HG03139 (cell line): ENCODE measurements around the gene STMN1.
"Not testable (repeated sequence)": the region's sequence is repeated elsewhere in the genome, so short reads cannot be mapped to it uniquely, and the experiment has no call there.

ENCODE experiments used
- ATAC-seq: cut with Tn5 transposase; IDR thresholded peaks from one replicate; pipeline ENCODE4 v1.9.1; 2021; ENCODE audit not compliant: unreplicated experiment

The STMN1 gene

GRCh38 chr1:25905680-25906643 lies at the start of gene STMN1:
Gene STMN1, minus strand, starts transcription at chr1:25906419. Its CDS starts 1,743 bp downstream, at chr1:25904676.
- peak; percentile 59 for ATAC-seq

GRCh38 chr1:25955553-25955952 lies 49.3 kb upstream of the STMN1 start:
- ATAC-seq, result no peak

GRCh38 chr1:25954282-25954938 lies 48.2 kb upstream of the STMN1 start:
- no peak for ATAC-seq

GRCh38 chr1:25952841-25953401 lies 46.7 kb upstream of the STMN1 start:
- no peak for ATAC-seq

GRCh38 chr1:25948641-25949040 lies 42.4 kb upstream of the STMN1 start:
- no peak for ATAC-seq

GRCh38 chr1:25947027-25947426 lies 40.8 kb upstream of the STMN1 start:
- no peak for ATAC-seq

- no peak for ATAC-seq
Measured at GRCh38 chr1:25945761-25946160, 39.5 kb upstream of the STMN1 start.

GRCh38 chr1:25944986-25945385 lies 38.8 kb upstream of the STMN1 start:
- ATAC-seq, result no peak

GRCh38 chr1:25943511-25943910 lies 37.3 kb upstream of the STMN1 start:
- ATAC-seq, result not testable (repeated sequence)

- ATAC-seq, result no peak
Measured at GRCh38 chr1:25936947-25937346, 30.7 kb upstream of the STMN1 start.

- ATAC-seq, result no peak
Measured at GRCh38 chr1:25933479-25934365, 27.5 kb upstream of the STMN1 start.

GRCh38 chr1:25932811-25933400 lies 26.7 kb upstream of the STMN1 start:
- ATAC-seq, result not testable (repeated sequence)

- ATAC-seq, result no peak
Measured at GRCh38 chr1:25932321-25932720, 26.1 kb upstream of the STMN1 start.

- ATAC-seq, result no peak
Measured at GRCh38 chr1:25929016-25929415, 22.8 kb upstream of the STMN1 start.

- ATAC-seq, result no peak
Measured at GRCh38 chr1:25927521-25928265, 21.5 kb upstream of the STMN1 start.

GRCh38 chr1:25926731-25927496 lies 20.7 kb upstream of the STMN1 start:
- no peak for ATAC-seq

GRCh38 chr1:25924454-25924853 lies 18.2 kb upstream of the STMN1 start:
- no peak for ATAC-seq

- no peak for ATAC-seq
Measured at GRCh38 chr1:25922971-25923552, 16.8 kb upstream of the STMN1 start.
